ENCODE results near the gene ZDHHC8. TPM values are rescaled to one million over a fixed set of nuclear protein-coding genes. Genes with fewer than 3 reads are reported as not detected.

Gene ZDHHC8
- total RNA-seq, 1 donor from 2014 or later = 22.6 TPM

- no peak for DNase-seq (ENCODE audit: extremely low spot score in 2 of 2)
- intact Hi-C loops (cut with DNase I) = no loop called here
- H3K9me3 ChIP-seq = no peaks in the 10 kb centered on the region
- no peaks in the 10 kb centered on the region for H3K4me1 ChIP-seq
- TF ChIP-seq CTCF (IDR thresholded peaks at IDR 0.05) = no peak
- no peak for TF ChIP-seq POLR2A (IDR thresholded peaks at IDR 0.05)
- no peak for TF ChIP-seq POLR2AphosphoS5 (IDR thresholded peaks at IDR 0.05; ENCODE audit: insufficient read depth in 1 of 2, low read depth in 1 of 2)
- no peak overlapping the region for H3K27ac ChIP-seq
- H3K27me3 ChIP-seq = no peaks in the 10 kb centered on the region
- no peaks in the 10 kb centered on the region for H3K36me3 ChIP-seq
- H3K4me3 ChIP-seq = no peak overlapping the region
These were observed 48.0 kb downstream of the ZDHHC8 start for GRCh38 chr22:20179455-20180244.

- no peak for DNase-seq (ENCODE audit: extremely low spot score in 2 of 2)
- H3K36me3 ChIP-seq = no peaks in the 10 kb centered on the region
- H3K27ac ChIP-seq = no peak overlapping the region
- H3K9me3 ChIP-seq = no peaks in the 10 kb centered on the region
- no peaks in the 10 kb centered on the region for H3K27me3 ChIP-seq
- TF ChIP-seq CTCF (IDR thresholded peaks at IDR 0.05) = no peak
- TF ChIP-seq POLR2AphosphoS5 (IDR thresholded peaks at IDR 0.05; ENCODE audit: insufficient read depth in 1 of 2, low read depth in 1 of 2) = no peak
- TF ChIP-seq POLR2A (IDR thresholded peaks at IDR 0.05) = no peak
- no peaks in the 10 kb centered on the region for H3K4me1 ChIP-seq
- intact Hi-C loops (cut with DNase I) = no loop called here
- H3K4me3 ChIP-seq = no peak overlapping the region
These were observed 48.6 kb downstream of the ZDHHC8 start for GRCh38 chr22:20180245-20180630.

DNA sequence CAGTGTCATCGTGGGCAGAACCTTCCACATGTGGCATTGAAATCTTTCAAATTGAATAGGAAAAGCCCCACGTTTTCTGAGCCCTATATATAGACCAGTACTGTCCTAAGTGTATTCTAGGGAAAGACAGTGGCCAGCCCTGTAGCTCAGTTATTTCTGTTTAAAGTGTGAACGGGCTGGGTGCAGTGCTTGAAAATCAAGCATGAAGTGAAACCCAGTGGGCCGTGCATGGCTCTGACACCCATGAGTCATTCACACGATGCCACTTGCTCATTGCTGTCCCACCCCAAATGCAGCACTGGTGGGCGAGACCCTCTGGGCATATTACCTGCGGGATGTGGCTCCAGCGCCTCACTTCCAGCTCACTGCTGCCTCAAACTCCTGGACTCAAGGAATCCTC, 49.0 kb downstream of the ZDHHC8 start:
- intact Hi-C loops (cut with DNase I) = no loop called here
- no peaks in the 10 kb centered on the region for H3K36me3 ChIP-seq
- no peak for TF ChIP-seq CTCF (IDR thresholded peaks at IDR 0.05)
- TF ChIP-seq POLR2A (IDR thresholded peaks at IDR 0.05) = no peak
- TF ChIP-seq POLR2AphosphoS5 (IDR thresholded peaks at IDR 0.05; ENCODE audit: insufficient read depth in 1 of 2, low read depth in 1 of 2) = no peak
- DNase-seq (ENCODE audit: extremely low spot score in 2 of 2) = no peak
- H3K4me3 ChIP-seq = no peak overlapping the region
- no peaks in the 10 kb centered on the region for H3K27me3 ChIP-seq
- H3K9me3 ChIP-seq = no peaks in the 10 kb centered on the region
- no peaks in the 10 kb centered on the region for H3K4me1 ChIP-seq
- no peak overlapping the region for H3K27ac ChIP-seq

GRCh38 chr22:20181194-20181883, 49.7 kb downstream of the ZDHHC8 start:
- Histone ChIP-seq H3K4me1 (no peaks in the 10 kb centered on the region), H3K36me3 (no peaks in the 10 kb centered on the region), H3K27ac (no peak overlapping the region), H3K9me3 (no peaks in the 10 kb centered on the region), H3K27me3 (no peaks in the 10 kb centered on the region), H3K4me3 (no peak overlapping the region)
- no peak for DNase-seq (ENCODE audit: extremely low spot score in 2 of 2)
- intact Hi-C loops (cut with DNase I) = no loop called here
- no peak for TF ChIP-seq CTCF (IDR thresholded peaks at IDR 0.05)
- no peak for TF ChIP-seq POLR2A (IDR thresholded peaks at IDR 0.05)
- TF ChIP-seq POLR2AphosphoS5 (IDR thresholded peaks at IDR 0.05; ENCODE audit: insufficient read depth in 1 of 2, low read depth in 1 of 2) = no peak

DNA sequence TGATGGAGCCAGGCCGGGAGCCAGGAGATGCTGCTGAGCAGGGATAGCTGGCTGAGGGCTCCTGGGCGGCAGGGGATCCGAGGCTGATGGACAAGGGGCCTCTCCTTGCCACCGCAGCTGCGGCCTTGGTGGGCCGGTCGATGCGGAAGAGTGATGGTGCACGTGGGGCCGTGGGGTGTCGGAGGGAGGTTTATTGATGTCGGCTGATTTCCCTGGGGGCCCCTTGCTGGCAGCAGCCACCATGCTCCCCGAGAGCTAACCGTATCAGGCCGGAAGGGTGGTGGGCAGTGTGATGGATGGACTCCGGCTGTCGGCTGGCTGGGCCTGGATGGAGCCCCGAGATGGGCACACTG, 50.3 kb downstream of the ZDHHC8 start:
- no peaks in the 10 kb centered on the region for H3K27me3 ChIP-seq
- intact Hi-C loops (cut with DNase I) = no loop called here
- no peak overlapping the region for H3K27ac ChIP-seq
- H3K9me3 ChIP-seq = no peaks in the 10 kb centered on the region
- H3K36me3 ChIP-seq = no peaks in the 10 kb centered on the region
- no peak overlapping the region for H3K4me3 ChIP-seq
- no peak for TF ChIP-seq CTCF (IDR thresholded peaks at IDR 0.05)
- TF ChIP-seq POLR2A (IDR thresholded peaks at IDR 0.05) = no peak
- no peak for TF ChIP-seq POLR2AphosphoS5 (IDR thresholded peaks at IDR 0.05; ENCODE audit: insufficient read depth in 1 of 2, low read depth in 1 of 2)
- no peaks in the 10 kb centered on the region for H3K4me1 ChIP-seq
- DNase-seq (ENCODE audit: extremely low spot score in 2 of 2) = no peak

All from vagina (tissue), 2 donors.